OCI-LY3 (cell line): ENCODE measurements around the gene NGDN.

Experiments
- EZH2phosphoT487 ChIP-seq: fragments of 200-600 bp; shearing (Covaris generic); IDR thresholded peaks from 2 replicates; pipeline ENCODE4 v1.6.1; 2018; ENCODE audit warnings: antibody characterized with exemption, mixed run types, low read depth
- TF ChIP-seq, protein P1 (sequence below): fragments of 200-600, 300-600 bp; sonication (generic); IDR thresholded peaks from 2 replicates; pipeline ENCODE4 v1.5.1; 2014; ENCODE audit warnings: antibody characterized with exemption, low read length, low read depth

DNA sequence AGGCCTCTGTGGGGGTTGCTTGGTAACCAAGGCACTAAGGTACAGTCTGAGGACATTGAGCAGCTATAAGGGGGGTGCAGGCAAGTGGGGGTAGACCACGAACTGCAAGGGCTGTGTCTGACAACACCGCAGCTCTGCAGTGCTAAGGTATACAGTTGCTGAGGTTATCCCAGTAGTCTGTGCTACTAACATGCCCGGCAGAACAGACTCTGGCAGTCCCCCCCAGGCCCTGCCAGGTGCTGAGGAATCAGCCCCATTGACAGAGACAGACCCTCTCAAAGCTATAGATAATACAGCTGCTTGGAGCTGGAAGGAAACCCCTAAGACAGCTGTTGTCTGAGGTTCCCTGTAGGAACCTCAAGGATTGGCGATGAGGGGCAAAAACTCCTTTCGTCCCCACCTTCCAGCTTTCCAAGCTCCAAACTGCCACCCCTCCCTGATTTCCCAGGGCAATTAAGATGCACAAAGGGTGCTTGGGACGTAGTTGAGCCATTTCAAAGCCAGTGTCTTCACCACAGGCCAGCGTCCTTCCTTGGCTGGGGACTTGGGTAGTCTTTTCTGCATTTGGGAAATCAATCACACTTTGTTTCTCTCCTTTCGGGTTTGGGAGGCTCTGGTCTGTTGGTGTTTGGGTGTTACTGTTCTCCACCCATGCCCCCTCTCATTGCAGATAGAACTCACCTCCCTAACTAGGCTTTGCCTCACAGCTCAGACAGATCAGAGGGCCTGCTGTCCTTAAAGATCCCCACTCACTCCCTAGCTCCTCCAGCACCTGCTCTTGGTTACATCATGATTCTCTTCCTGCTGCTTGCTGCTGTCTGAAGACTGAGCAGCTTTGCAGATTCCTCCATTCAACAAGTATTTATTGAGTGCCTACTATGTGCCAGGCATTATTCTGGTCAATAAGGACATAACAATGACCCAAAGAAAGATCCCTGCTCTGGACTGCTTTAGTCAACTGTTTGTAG lies 32.1 kb upstream of the NGDN start:
- TF ChIP-seq EZH2phosphoT487, result no peak
- TF ChIP-seq, protein P1, sequence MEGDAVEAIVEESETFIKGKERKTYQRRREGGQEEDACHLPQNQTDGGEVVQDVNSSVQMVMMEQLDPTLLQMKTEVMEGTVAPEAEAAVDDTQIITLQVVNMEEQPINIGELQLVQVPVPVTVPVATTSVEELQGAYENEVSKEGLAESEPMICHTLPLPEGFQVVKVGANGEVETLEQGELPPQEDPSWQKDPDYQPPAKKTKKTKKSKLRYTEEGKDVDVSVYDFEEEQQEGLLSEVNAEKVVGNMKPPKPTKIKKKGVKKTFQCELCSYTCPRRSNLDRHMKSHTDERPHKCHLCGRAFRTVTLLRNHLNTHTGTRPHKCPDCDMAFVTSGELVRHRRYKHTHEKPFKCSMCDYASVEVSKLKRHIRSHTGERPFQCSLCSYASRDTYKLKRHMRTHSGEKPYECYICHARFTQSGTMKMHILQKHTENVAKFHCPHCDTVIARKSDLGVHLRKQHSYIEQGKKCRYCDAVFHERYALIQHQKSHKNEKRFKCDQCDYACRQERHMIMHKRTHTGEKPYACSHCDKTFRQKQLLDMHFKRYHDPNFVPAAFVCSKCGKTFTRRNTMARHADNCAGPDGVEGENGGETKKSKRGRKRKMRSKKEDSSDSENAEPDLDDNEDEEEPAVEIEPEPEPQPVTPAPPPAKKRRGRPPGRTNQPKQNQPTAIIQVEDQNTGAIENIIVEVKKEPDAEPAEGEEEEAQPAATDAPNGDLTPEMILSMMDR, result no peak
